Muscle layer of colon (tissue), 2 donors: ENCODE measurements around the gene SCUBE3.

ENCODE experiments used
- H3K27ac ChIP-seq: one replicate; pipeline ENCODE4 v1.7.0; 2013; ENCODE audit warnings: low read depth, mild to moderate bottlenecking, low read length, moderate library complexity
- H3K27me3 ChIP-seq, 2 donors: one replicate each; pipeline ENCODE4 v1.7.0; 2013; ENCODE audit warnings: low read length in 2 of 2, mild to moderate bottlenecking in 2 of 2; ENCODE audit not compliant: insufficient read depth in 2 of 2, control insufficient read depth in 1 of 2
- H3K36me3 ChIP-seq: one replicate; pipeline ENCODE4 v1.7.0; 2013; ENCODE audit warnings: mild to moderate bottlenecking, low read length; ENCODE audit not compliant: insufficient read depth
- H3K4me1 ChIP-seq: one replicate; pipeline ENCODE4 v1.7.0; 2013; ENCODE audit warnings: mild to moderate bottlenecking, low read length; ENCODE audit not compliant: insufficient read depth
- H3K4me3 ChIP-seq, 2 donors: one replicate each; pipeline ENCODE4 v1.7.0; 2013; ENCODE audit warnings: low read length in 2 of 2, low read depth in 1 of 2, mild to moderate bottlenecking in 1 of 2, moderate library complexity in 1 of 2
- H3K9ac ChIP-seq: one replicate; pipeline ENCODE4 v1.7.0; 2013; ENCODE audit warnings: low read length
- H3K9me3 ChIP-seq: one replicate; pipeline ENCODE4 v1.7.0; 2013; ENCODE audit warnings: mild to moderate bottlenecking, low read length
- donor health status: abdominal sarcoma.
- donor health status: Adenocarcinoma of cecum.

The SCUBE3 gene

GRCh38 chr6:35258858-35259193 lies 45.1 kb downstream of the SCUBE3 start:
- no peaks in the 10 kb centered on the region for H3K9me3 ChIP-seq
- peak overlapping the region; percentile 93 for H3K9ac ChIP-seq
- H3K27ac ChIP-seq = peak overlapping the region; percentile 71

DNA sequence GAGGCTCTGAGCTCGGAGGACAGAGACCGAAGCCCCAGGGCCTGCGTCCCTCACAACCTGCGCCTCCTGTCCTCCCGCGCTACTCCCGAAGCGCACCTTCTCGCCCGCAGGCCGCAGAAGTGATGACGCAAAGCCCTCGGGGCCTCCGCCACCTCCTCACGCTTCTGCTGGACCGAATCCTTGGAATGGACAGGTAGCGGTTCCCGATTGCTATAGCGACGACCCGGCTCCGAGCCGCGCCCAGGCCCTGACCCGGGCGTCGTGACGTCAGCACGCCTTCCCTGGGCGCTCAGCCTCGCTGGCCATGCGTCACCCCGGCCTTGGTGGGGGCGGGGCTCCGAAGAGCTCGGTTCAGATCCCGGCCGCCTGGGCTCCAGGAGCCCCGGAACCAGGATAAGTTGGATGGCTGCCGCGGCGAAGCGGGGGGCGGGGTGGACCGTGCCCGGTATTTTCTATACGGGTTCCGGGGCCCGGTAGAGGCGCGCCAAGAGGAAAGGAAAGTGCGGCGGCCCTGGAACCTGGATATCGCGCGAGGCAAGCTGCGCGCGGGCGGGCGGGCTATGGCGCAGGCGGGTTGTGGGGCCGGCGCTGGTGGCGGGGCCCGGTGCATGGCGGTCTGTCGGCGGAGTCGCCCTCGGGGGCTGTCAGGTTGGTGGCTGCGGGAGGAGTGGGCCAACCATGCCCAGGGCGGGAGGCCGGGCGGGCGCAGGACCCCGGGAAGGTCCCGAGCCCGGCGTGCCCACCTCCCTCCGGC lies 45.6 kb downstream of the SCUBE3 start, which contains the start of gene ZNF76:
TSS of gene ZNF76 (plus strand) at position 542 of the 754 bp plus-strand sequence. CDS start 21,417 bp downstream, outside the sequence.
- Histone ChIP-seq H3K27me3 (no peaks in the 10 kb centered on the region), H3K4me3 (peak within 1 kb of the TSS; percentile 53 to 97), H3K9ac (peak within 1 kb of the TSS; percentile 93), H3K27ac (peak within 1 kb of the TSS; percentile 71), H3K4me1 (peaks cover 7% of the 10 kb centered on the region), H3K36me3 (no peaks in the 10 kb centered on the region), H3K9me3 (no peaks in the 10 kb centered on the region)

More at GRCh38 chr6:35258858-35259193, 45.1 kb downstream of the SCUBE3 start:
- no peaks in the 10 kb centered on the region for H3K36me3 ChIP-seq
- no peaks in the 10 kb centered on the region for H3K27me3 ChIP-seq
- H3K4me1 ChIP-seq = peaks cover 7% of the 10 kb centered on the region
- peak overlapping the region; percentile 53 to 97 for H3K4me3 ChIP-seq

- Histone ChIP-seq H3K9ac (peak overlapping the region; percentile 71), H3K27me3 (no peaks in the 10 kb centered on the region), H3K9me3 (no peaks in the 10 kb centered on the region), H3K27ac (peak overlapping the region; percentile 71), H3K4me3 (peak overlapping the region; percentile 53 to 97), H3K36me3 (no peaks in the 10 kb centered on the region), H3K4me1 (peaks cover 7% of the 10 kb centered on the region)
These were observed 46.3 kb downstream of the SCUBE3 start for GRCh38 chr6:35259948-35260590.

DNA sequence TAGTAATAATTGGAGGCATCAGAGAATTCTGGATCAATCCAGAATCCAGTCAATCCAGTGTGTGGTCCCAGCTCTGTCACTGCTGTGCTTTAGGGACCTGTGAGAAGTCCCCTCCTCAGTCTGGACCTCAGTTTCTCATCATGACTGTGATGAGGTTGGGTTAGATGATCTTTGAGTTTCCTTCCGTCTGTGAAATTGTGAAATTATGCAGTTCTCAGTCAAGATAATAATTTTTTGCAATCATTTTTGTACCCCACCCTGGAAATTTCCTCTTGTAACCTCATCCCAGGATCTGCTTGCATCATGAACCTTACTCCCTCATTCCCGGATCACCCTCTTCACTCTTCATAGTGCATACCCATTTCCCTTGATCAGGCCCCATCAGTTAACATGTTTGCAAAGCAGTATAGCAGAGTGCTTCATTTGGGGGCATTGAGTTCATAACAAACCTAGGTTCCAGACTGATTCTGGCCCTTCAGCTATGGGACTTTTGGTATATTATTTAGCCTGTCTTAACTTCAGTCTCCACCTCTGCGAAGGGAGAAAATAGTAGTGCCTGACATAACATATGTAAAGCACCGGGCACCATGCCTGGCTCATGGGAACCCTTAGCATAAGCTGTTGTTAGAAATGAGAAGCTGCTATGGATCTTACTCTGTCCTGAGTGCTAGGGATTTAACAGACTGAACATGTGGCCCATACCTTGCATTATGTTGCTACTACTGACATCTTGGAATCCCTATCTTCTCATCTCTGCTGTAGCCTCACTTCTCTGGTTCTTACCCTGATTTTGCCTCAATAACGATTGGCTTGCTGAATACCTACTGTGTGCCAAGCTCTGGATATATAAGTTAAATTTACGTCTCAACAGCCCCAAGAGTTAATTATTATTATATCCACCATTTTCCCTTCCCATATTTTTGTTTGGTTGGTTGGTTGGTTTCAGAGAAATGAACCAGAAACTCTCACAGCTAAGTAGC lies 47.1 kb downstream of the SCUBE3 start:
- peak overlapping the region; percentile 71 for H3K9ac ChIP-seq
- peak overlapping the region; percentile 71 for H3K27ac ChIP-seq
- H3K9me3 ChIP-seq = no peaks in the 10 kb centered on the region
- H3K4me1 ChIP-seq = peaks cover 7% of the 10 kb centered on the region
- no peaks in the 10 kb centered on the region for H3K36me3 ChIP-seq
- peak overlapping the region; percentile 53 to 97 for H3K4me3 ChIP-seq
- no peaks in the 10 kb centered on the region for H3K27me3 ChIP-seq

DNA sequence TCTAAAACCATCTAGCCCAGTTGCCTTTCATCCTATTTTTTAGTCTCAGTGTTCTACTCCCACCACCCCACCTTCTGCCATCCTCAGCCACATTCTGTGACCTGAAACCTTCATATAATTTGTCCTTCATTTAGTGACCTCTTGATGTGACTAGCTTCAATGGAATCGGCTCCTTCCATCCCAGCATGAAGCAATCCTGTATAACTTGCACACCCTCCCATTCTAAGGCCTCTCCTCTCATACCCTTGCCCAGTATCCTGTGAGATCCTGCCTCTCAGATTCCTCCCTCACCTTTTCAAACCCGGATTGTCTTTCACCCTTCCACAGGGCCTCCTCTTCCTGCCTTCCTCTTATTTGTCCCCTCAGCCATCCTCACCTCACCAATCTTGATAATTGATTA lies 48.8 kb downstream of the SCUBE3 start:
- no peaks in the 10 kb centered on the region for H3K36me3 ChIP-seq
- H3K9me3 ChIP-seq = no peaks in the 10 kb centered on the region
- H3K27me3 ChIP-seq = no peaks in the 10 kb centered on the region
- H3K27ac ChIP-seq = no peak overlapping the region
- peaks cover 7% of the 10 kb centered on the region for H3K4me1 ChIP-seq
- no peak overlapping the region for H3K4me3 ChIP-seq
- H3K9ac ChIP-seq = no peak overlapping the region

- peaks cover 7% of the 10 kb centered on the region for H3K4me1 ChIP-seq
- no peak overlapping the region for H3K27ac ChIP-seq
- no peaks in the 10 kb centered on the region for H3K36me3 ChIP-seq
- no peak overlapping the region for H3K9ac ChIP-seq
- no peak overlapping the region for H3K4me3 ChIP-seq
- no peaks in the 10 kb centered on the region for H3K9me3 ChIP-seq
- H3K27me3 ChIP-seq = no peaks in the 10 kb centered on the region
These were observed 51.0 kb downstream of the SCUBE3 start for GRCh38 chr6:35264550-35265274.

- H3K4me1 ChIP-seq = peaks cover 1% of the 10 kb centered on the region
- H3K9ac ChIP-seq = no peak overlapping the region
- no peaks in the 10 kb centered on the region for H3K9me3 ChIP-seq
- no peaks in the 10 kb centered on the region for H3K27me3 ChIP-seq
- H3K4me3 ChIP-seq = no peak overlapping the region
- H3K27ac ChIP-seq = no peak overlapping the region
- H3K36me3 ChIP-seq = no peaks in the 10 kb centered on the region
These were observed 51.8 kb downstream of the SCUBE3 start for GRCh38 chr6:35265523-35265922.

DNA sequence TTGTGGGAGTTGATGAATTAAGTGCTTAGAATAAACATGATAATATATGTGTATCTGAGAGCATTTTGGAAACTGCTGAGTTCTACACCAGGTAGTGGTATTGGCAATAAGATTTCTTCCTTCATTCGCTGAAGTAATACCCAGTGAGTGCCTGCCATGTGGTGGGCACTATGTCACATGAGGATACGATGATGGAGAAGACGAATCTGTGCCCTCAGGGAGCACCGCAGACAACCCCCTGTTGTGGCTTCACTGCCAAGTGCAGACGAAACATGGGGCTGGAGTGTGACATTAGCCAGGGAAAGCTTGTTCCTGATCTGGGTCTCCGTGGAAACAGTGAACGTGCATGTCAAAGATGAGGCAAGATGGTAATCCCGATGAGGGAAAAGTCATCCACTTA lies 53.7 kb downstream of the SCUBE3 start:
- Histone ChIP-seq H3K9ac (no peak overlapping the region), H3K9me3 (no peaks in the 10 kb centered on the region), H3K27me3 (no peaks in the 10 kb centered on the region), H3K4me1 (no peaks in the 10 kb centered on the region), H3K27ac (no peak overlapping the region), H3K36me3 (no peaks in the 10 kb centered on the region), H3K4me3 (no peak overlapping the region)

- Histone ChIP-seq H3K9ac (no peak overlapping the region), H3K9me3 (no peaks in the 10 kb centered on the region), H3K4me3 (no peak overlapping the region), H3K27me3 (no peaks in the 10 kb centered on the region), H3K4me1 (no peaks in the 10 kb centered on the region), H3K36me3 (no peaks in the 10 kb centered on the region), H3K27ac (no peak overlapping the region)
These were observed 54.1 kb downstream of the SCUBE3 start for GRCh38 chr6:35267897-35268296.

- no peaks in the 10 kb centered on the region for H3K36me3 ChIP-seq
- no peak overlapping the region for H3K9ac ChIP-seq
These were observed 58.2 kb downstream of the SCUBE3 start for GRCh38 chr6:35272005-35272404.

More at GRCh38 chr6:35272005-35272404, 58.2 kb downstream of the SCUBE3 start:
- Histone ChIP-seq H3K27ac (no peak overlapping the region), H3K4me1 (peaks cover 9% of the 10 kb centered on the region), H3K9me3 (no peaks in the 10 kb centered on the region), H3K27me3 (no peaks in the 10 kb centered on the region), H3K4me3 (no peak overlapping the region)
